ENCODE data around the gene DHX16.

The DHX16 gene

DNA sequence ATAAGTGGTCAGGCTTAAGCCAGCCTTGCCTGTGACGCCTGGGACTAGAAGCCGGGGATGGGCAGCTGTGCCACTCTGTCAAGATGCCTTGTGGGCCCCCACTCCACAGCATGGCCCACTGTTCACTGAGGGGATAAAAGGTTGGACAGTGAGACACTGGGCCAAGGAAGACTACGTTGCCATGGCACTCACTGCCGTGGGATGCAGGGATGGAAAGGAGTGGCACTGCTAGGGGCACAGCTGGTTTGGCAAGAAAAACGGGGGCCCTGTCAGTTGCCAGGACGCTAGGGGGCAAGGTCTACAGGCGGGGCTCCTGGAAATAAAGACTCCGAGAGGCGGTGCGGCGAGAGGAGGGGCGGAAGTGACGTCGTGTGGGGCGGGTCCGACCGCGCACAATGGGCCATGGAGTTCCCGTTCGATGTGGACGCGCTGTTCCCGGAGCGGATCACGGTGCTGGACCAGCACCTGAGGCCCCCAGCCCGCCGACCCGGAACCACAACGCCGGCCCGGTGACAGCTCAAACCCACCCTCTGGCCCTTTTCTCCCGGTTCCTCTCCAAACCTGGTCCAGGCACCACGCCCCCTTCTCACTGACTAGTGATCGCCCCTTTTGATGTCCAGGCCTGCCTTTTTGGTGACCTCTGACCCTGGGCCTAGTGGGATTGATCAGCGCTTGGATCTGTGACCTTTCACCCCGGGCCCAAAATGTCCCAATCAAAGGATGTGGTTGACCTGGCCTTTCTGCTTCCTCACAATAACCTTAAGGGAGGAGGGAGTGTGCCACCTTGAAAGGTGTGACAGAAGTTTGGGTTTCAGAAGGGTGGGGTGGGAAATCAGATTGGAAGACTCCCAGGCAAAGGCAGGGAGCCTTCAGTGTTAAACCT is 46.1 kb downstream of the DHX16 start, which contains the start of gene ATAT1:
Gene ATAT1 (plus strand): TSS at position 391 of the 883 bp plus-strand sequence.
- DNase-seq = peak; percentile 88

DNA sequence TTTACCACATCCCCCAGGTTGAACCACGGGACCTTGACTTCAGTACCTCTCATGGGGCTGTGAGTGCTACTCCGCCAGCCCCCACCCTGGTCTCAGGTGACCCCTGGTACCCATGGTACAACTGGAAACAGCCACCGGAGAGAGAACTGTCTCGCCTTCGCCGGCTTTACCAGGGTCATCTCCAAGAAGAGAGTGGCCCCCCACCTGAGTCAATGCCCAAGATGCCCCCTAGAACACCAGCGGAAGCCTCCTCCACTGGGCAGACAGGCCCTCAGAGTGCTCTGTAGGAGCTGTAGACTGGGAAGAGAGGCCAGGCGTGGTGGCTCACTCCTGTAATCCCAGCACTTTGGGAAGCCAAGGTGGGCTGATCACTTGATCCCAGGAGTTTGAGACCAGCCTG is 47.3 kb downstream of the DHX16 start:
- DNase-seq = no peak

DNA sequence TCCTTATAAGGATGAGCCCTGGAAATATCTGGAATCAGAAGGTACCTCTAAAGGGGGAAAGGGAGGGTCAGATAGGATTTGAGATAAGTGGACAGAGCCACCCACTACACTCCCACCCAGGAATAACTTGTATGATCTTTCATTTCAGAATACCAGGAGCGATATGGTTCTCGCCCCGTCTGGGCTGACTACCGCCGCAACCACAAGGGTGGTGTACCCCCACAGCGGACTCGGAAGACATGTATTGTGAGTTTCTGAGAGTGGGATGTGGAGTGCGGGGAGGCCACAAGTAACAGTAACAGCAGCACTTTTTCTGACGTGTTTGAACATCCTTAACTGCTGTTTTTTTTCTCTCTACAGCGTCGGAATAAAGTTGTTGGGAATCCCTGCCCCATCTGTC is 53.2 kb downstream of the DHX16 start:
- DNase-seq = no peak

DNA sequence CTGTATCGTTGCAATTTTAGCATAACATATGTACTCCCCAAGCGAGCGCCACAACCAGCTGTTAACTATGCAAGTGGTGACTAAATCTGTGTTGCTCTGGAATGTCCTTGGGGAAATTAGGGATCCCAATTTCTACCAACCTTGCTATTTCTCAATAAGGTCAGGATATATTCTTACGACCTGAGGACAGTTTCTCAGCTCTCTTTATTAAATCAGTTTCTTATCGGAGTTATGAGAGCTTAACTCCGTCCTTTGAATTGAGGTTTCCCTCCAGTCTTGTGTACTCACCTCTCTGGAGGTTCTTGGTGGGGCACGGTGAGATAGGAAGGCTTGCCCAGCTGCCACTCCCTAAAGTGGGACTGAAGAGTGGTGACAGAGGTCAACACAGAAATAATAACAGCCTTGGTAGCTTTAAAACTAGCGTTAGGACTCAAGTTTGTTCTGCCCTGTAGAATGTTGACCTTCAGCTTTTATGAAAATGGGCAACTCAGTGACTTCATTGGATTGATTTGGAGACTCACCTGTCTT is 54.5 kb downstream of the DHX16 start:
- no peak for DNase-seq

DNA sequence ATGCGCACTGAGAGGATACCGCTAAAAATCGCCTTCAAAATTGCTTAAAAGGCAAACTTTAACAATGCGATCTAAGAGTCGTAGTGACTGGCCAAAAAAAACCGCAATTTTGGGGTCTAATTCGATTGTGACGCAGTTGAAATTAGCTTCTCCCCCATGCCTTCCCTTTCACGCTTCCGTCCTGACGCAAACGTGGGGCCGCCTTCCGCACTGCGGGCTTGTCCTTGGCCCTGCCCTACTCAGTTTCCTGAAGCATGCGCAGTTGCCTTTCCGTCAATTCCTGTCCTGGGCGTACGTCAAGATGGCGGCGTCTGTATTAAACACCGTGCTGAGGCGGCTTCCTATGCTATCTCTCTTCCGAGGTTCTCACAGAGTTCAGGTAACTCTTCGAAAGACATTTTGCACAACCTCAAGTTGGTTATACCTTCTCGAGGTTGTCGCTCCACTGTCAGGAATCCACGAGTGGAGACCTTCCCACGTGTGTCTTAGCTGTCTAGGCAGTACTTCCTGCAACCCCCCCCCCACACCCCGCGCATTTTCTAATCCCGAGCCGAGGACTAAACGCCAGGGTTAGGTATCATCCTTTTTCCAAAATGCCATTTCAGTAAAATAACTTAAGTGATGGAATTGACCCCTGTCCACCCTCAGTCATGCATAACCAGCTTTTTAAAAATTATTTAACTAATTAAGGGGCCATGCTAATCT is 55.1 kb downstream of the DHX16 start, which contains the start of gene MRPS18B:
Gene MRPS18B (plus strand): TSS at position 276 of the 705 bp plus-strand sequence. CDS start 26 bp downstream, at position 302.
- DNase-seq = peak; percentile 98

DNA sequence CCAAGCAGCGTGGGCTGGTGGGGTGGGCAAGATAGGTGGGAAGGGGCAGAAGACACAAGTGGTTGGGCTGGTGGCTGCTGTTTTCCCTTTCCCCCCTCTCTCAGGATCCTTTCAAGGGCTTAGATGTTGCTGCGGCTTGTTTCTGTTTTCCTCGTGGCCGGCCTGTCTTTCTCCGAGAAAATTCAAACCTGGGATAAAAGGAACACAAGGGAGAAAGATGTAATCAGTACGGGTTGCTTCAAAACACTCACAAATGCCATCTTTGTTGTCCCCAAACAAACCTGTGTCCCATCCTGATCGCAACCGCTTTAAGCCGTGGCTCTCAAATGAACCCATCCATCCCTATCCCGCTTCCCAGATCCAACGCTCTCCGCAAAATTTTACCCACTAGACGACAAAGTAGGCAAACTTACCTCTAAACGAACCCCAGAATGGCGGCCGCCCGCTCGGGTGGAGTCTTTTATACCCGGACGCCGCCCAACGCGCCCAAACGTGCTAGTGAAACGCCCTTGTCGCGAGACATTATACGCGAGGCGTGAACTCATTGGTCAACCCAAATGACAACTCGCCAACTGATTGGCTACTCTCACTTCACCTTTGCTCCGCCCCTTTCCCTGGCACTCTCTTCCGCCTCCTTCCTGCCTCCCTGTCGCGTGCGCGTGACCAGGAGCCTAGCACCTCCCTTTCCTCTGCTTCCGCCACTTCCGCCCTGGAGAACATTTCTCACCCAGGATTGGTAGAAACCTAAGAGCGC is 55.8 kb downstream of the DHX16 start, which contains the start of gene PPP1R10:
Gene PPP1R10 (minus strand): TSS at position 433 of the 754 bp plus-strand sequence. CDS start 7,299 bp downstream, outside the sequence.
- DNase-seq = peak; percentile 98

DNA sequence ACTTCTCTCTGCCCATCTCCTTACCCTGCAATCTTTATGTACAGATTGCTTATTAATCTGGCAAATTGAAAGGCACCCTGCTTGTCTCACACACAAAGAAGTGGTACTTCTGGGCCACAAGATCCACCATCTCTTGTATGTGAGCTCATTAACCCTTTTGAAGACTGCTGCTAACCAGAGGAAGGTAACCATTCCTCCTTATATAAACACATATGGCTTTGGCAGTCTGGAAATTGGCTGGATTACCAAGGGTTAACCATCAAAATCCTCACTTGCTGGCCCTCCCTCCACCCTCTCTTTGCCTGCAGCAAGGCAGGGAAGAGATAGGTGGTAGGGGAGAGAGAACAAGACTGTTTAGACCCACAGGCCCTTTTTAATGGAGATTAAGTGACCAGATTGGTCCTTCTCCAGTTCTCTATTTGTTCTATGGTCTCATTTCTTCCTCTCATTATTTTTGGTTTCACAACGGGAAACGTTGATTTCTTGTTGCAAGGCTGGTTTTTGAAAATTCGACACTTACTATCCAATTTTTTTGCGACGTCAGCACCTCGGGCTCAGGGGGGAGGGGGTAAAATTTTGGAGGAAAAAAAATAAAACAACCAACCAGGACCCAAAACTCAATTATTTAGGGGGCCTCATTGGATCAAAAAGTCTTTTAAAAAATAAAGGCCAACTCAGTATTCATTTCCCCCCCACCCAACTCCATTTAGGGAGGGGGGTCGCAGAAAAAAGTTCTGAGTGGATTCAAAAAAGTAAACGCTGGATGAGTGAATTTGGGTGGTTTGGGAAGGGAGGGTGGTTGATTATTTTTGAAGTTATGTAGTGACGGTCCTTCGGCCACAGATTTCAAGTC is 56.6 kb downstream of the DHX16 start:
- DNase-seq = peak; percentile 35

DNA sequence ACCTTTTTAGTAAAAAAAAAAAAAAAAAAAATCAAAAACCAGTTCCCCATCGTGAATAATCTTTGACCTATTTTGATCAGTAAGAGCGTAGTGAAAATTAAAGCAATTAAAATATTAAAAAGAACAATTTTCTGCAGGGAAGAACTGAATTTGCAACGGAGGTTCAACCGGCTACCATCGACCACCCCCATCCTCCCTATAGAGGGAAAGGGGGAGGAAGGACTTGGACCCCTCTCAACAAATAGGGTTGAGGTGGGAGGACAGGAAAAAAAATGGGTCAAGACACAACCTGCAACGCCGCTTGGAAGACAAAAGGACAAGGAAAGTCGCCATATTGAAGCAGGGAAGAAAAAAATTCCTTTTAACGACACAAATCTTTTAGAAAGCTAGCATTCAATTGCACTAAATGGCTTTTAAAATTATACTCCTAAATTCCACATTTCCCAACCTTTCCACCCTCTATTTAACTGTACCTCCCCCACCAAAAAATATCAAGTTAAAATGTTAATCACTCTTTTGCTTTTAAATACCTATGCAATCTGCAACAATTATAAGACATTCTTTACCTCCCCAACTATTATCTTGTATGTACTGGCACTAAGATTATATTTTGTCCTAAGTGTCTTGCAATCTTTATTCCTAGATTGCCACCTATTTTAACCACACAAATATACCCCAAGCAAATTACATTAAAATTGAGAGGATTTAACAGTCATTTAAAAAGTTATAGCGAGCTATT is 57.4 kb downstream of the DHX16 start:
- DNase-seq = peak; percentile 52

DNA sequence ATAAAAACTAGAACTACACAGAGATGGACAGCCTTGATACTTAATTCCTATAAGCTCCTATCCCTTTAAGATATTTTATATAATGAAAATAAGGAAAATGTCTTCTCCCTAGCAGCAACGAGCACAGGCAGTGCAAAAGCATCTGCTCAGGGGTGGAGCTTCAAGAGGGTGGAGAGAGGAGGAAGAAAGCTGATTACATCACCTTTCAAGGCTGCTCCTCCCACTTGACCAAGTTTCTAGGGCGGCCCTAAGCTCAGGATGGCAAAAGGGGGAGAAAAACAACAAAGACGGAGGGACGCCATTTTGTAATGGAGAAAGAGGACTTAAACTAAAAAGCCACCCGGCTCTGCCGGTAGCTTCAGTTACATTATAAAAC is 58.0 kb downstream of the DHX16 start:
- DNase-seq = peak; percentile 88

DNA sequence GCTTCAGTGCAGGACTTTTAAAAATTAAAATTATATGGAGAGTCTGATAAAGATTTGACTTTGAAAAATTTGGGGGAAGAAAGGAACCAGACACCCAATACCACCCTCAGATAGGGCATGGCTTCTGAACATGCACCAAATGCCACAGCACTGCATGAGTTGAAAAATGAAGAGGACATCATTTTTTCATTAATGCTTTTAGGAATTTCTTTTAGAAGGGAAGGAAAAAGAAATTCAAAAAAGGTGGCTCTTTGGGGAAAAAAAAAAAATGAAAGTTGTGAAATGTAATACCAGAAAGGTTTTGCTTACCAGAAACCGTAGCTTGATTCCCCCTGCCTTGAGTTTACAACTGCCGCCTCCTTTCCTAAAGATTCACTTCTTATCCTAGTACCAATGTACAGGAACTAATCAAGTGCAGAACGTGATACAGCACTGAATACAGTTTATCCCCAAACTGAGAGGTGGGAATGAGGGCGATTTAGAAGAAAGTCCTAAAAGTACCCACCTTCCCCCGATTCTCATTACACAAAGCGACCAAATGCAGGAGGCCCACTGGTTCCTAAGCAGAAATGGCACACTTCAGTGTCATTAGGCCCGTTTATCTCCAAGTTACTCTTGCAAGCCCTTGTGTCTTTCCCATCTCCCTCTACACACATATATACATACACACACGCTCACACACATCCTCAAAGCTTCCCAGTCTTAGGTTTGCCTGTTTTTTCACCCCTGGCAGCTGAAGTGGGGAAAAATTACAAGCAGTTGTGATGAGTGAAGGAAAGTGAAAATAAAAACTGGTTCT is 58.6 kb downstream of the DHX16 start:
- no peak for DNase-seq

DNA sequence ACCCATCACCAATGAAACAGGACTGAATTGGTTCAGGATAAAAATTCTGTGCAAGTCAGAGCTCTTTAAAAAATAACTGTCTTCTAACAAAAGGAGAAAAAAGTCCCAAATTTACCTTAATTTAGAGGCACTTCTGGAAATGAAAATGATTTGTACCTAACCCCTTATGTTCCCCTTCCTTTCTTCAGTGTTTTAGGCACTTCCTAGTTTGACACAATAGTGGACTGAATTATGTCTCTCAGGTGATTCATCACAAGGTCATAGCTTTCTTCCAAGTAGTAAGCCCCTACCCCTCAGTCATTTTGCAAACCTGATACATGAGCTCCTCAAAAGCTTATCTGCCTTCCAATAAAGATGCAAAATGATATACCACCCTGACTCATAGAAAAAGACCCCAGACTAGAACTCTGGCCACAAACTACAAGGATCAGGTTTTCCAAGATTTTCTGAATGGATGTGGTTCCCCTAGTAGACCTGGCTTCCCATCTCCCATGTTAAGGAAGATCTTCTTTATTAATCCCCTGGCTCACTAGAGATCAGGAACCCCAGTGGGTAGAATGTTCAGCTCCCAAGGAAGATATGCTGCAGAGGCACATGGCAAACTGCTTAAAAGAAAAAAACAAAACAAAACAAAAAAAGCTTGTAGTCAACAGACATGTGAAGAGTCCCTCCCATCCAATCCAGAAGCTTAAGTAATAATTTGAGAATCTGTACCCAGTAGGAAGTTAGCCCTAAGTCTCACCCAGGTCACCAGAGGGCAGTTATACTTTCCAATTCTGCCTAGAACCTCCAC is 59.4 kb downstream of the DHX16 start:
- DNase-seq = no peak

DNA sequence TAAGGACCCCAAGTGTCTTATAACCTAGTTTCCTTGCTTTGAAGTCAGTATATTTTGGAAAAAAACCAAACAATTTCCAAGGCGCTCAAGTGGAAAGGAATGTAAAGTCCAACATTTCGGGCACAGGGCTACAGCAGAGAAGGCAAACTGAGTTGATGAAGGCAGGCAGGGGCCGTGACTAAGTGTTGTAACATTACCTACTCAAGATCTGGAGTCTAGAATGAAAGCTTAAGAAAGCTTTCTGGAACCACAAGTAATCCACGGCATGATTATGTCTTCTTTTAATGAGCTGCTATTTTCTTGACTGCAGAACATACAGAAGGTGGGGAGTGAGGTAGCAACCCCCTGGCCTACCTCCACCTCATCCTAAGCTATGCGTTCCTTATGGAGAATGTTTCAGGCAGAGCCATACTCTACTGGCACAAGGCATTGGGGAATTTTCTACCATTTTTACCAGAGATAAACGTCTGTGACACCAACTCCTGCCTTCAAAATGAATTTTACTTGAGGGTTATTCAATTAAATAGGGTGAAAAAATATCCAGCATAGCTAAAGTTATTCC is 60.0 kb downstream of the DHX16 start:
- no peak for DNase-seq

DNA sequence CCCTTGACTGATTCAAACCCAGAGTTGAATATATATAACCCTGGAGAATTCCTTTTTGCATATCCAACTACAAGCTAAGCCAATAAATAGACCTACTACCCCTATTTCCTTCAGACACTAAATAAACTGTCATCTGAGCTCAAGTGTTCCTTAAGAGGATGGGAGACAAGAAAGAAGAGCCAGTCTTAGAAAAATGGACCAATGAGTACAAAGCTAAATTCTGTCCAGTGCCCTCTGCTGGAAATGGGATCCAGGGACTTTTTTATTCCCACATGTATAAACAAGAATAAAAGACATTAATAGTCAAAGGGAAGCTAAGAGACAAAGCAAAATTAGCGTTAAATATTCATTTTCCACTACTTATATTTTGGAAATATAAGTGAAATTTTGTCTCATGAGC is 60.6 kb downstream of the DHX16 start:
- DNase-seq = no peak

DNA sequence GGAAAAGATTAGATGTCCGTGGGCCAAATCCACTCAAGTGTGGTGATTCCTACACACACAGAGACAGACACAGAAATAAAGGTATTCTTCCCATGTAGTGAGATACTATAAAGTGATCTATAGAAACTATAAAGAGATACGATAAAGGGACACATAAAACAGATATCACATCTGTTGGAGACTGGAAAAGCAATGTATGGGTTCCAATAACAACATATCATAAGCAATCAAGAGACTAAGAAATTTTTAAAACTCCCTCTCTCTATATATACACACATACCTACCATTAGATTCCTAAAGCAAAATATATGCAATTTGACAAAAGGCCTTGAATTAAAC is 61.0 kb downstream of the DHX16 start:
- DNase-seq = no peak

DNA sequence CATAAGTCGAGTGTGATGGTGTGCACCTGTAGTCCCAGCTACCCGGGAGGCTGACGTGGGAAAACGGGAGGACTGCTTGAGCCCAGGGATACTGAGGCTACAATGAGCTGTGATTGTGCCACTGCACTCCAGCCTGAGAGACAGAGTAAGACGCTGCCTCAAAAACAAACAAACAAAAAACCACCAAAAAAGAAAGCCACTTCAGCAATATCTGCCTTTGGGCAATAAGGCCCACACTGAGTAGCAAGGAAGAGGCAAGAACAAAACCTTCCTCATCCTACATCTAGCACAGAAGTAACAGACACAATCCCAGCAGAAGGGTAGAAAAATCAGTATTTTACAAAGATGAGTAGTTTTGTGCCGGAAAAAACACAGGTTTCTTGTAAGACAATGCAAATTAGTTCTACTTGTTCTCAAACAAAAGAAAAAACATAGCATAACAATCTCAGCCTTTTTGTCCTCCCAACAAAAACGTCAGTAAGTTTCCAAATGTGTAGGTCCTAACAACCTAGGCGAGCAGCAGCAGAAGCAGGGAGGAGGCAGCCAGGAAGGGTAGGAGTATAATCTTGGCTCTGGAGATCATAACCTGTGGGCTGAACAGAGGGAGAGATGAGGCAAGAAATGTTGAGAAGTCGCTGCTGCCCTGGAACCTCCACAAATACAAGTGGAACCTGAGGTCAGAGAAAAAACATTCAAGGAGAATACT is 61.5 kb downstream of the DHX16 start:
- no peak for DNase-seq

DNA sequence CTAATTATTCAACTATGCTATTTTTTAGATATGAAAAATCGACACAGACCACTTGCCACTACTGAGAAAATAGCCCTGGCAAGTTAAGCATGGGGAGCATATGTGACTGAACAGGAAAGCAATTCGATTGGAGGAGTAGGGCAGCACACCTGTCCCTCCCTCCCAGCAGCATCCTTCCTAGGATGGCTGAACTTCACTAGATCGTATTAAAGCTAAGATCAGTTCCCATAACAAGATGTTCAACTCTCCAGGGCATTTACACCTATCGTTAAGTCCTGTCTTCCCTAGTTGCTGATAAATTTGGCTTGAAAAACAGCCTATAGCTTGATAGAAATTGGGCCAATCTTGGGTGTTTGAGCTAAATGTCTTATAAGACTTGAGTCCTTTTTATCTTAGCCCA is 62.7 kb downstream of the DHX16 start:
- no peak for DNase-seq

DNA sequence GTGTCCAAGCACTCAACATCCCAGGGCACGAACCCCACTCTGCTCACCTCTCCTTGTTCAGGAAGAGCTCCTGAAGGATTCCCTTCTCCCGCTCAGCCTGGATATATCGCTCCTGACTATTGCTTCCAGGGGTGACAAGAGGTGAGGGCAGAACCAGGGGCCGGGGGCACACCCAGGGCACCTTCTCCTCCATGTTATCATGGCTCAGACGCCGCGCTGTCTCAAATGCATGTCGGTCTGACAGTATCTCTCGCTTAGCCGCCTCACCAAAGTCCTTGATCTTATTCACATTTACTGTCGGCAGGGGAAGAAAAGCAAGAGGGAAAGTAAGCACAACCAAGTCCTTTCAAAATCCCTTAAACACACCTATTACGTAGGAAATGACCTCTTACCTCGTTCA is 68.8 kb downstream of the DHX16 start:
- DNase-seq = no peak
